AG09309 (cell line): ENCODE measurements around the gene ARHGAP1.

Source experiments
- DNase-seq: peaks from one replicate; pipeline ENCODE4 v3.0.0-alpha.2; 2010; ENCODE audit warnings: low read depth
- H3K4me3 ChIP-seq: 2 replicates; pipeline ENCODE4 v1.5.1; 2011; ENCODE audit warnings: mild to moderate bottlenecking, low read depth, low read length, moderate library complexity; ENCODE audit not compliant: control insufficient read depth
- CTCF ChIP-seq: IDR thresholded peaks from 2 replicates; pipeline ENCODE4 v1.5.1; 2011; ENCODE audit warnings: mild to moderate bottlenecking, low read depth, low read length, inconsistent platforms; ENCODE audit not compliant: insufficient read depth, control insufficient read depth; ENCODE audit errors: missing control alignments

Gene ARHGAP1

GRCh38 chr11:46643986-46644385, 56.4 kb downstream of the ARHGAP1 start:
- TF ChIP-seq CTCF: no peak
- no peak overlapping the region for H3K4me3 ChIP-seq
- no peak for DNase-seq

- no peak for TF ChIP-seq CTCF
- H3K4me3 ChIP-seq: no peak overlapping the region
- no peak for DNase-seq
Measured at GRCh38 chr11:46643531-46643930, 56.9 kb downstream of the ARHGAP1 start.

GRCh38 chr11:46642627-46643335, 57.6 kb downstream of the ARHGAP1 start:
- DNase-seq: no peak
- no peak for TF ChIP-seq CTCF
- H3K4me3 ChIP-seq: no peak overlapping the region

- no peak for TF ChIP-seq CTCF
- no peak for DNase-seq
Measured at GRCh38 chr11:46641639-46642038, 58.8 kb downstream of the ARHGAP1 start.

GRCh38 chr11:46640036-46640788, 60.2 kb downstream of the ARHGAP1 start:
- no peak overlapping the region for H3K4me3 ChIP-seq
- no peak for TF ChIP-seq CTCF
- DNase-seq: no peak

More at GRCh38 chr11:46641639-46642038, 58.8 kb downstream of the ARHGAP1 start:
- H3K4me3 ChIP-seq: no peak overlapping the region

GRCh38 chr11:46639197-46639839, 61.1 kb downstream of the ARHGAP1 start:
- TF ChIP-seq CTCF: no peak
- no peak for DNase-seq
- no peak overlapping the region for H3K4me3 ChIP-seq
